GM12878 (cell line): ENCODE measurements around the gene MALRD1. TPM values are rescaled to one million over a fixed set of nuclear protein-coding genes. Genes with fewer than 3 reads are reported as not detected.

Experiments
- ATAC-seq: fragments of 200-7000 bp; cut with Tn5 transposase; 3 replicates; pipeline ENCODE4 v1.9.1; 2020; ENCODE audit warnings: mild to moderate bottlenecking, moderate library complexity
- BruUV-seq: library from RNA; stranded (reverse); fragments of 400-500 nt; replicated peaks from 2 replicates; lab custom pipeline; 2021; lab: Mats Ljungman, UMichigan
- CTCF ChIA-PET: fragments of 300-600 bp; sonication (Branson Sonifier 250); formaldehyde crosslinking; extraction: SDS; loops from one replicate; lab custom pipeline; 2021; ENCODE audit warnings: inconsistent platforms; lab: Yijun Ruan, JAX
- POLR2A ChIA-PET: fragments of 350-600 bp; formaldehyde crosslinking; extraction: SDS; loops from one replicate; lab custom pipeline; 2021; ENCODE audit warnings: inconsistent platforms; lab: Charles Lee
- RAD21 ChIA-PET: fragments of 300-600 bp; sonication (Branson Sonifier 250); formaldehyde crosslinking; loops from one replicate; lab custom pipeline; 2023; ENCODE audit warnings: antibody characterized with exemption; ENCODE audit not compliant: unreplicated experiment; lab: Charles Lee
- SMC1A ChIA-PET: fragments of 300-600 bp; sonication (Branson Sonifier 250); formaldehyde crosslinking; loops from one replicate; lab custom pipeline; 2023; ENCODE audit not compliant: unreplicated experiment, uncharacterized antibody; lab: Charles Lee
- DNase-seq: peaks from one replicate; pipeline ENCODE4 v3.0.0-alpha.2; 2011; ENCODE audit warnings: low read depth, low spot score
- FAIRE-seq: peaks from 3 replicates; lab custom pipeline; 2011; peaks lifted over from hg19 to GRCh38; lab: Jason Lieb, UNC
- H2AFZ ChIP-seq: 2 replicates; pipeline ENCODE4 v1.6.0; 2011; ENCODE audit warnings: low read depth, low read length, control low read depth; ENCODE audit not compliant: control insufficient read depth
- H3K27ac ChIP-seq: 2 replicates; pipeline ENCODE4 v1.5.1; 2011; ENCODE audit warnings: control low read depth; ENCODE audit not compliant: control insufficient read depth, insufficient read depth
- H3K27me3 ChIP-seq, 2 experiments: replicated peaks in 1 of 2; 2 replicates each; pipeline versions ENCODE4 v1.6.0 to v1.6.1; 2011; ENCODE audit warnings: low read length in 1 of 2; ENCODE audit not compliant: control insufficient read depth in 2 of 2, insufficient read depth in 2 of 2
- H3K36me3 ChIP-seq, 2 experiments: 2 replicates each; pipeline ENCODE4 v1.5.1; 2011; ENCODE audit warnings: low read length in 1 of 2; ENCODE audit not compliant: control insufficient read depth in 2 of 2, insufficient read depth in 2 of 2
- H3K4me1 ChIP-seq: 2 replicates; pipeline ENCODE4 v1.6.1; 2011; ENCODE audit warnings: mild to moderate bottlenecking, low read length, moderate library complexity, mixed read lengths; ENCODE audit not compliant: control insufficient read depth, insufficient read depth
- H3K4me2 ChIP-seq: 2 replicates; pipeline ENCODE4 v1.6.0; 2011; ENCODE audit warnings: control low read depth; ENCODE audit not compliant: control insufficient read depth, insufficient read depth
- H3K4me3 ChIP-seq: fragments of 200-600 bp; sonication (generic); 2 replicates; pipeline ENCODE4 v1.5.1; 2016
- H3K79me2 ChIP-seq: 2 replicates; pipeline ENCODE4 v1.6.0; 2011; ENCODE audit warnings: low read length; ENCODE audit not compliant: control insufficient read depth, insufficient read depth
- H3K9ac ChIP-seq: 2 replicates; pipeline ENCODE4 v1.8.0; 2011; ENCODE audit warnings: low read length, control low read depth, mixed read lengths; ENCODE audit not compliant: control insufficient read depth, insufficient read depth
- H3K9me3 ChIP-seq: replicated peaks from 3 replicates; pipeline ENCODE4 v1.5.1; 2011; ENCODE audit warnings: mild to moderate bottlenecking, low read length; ENCODE audit not compliant: control insufficient read depth, insufficient read depth
- H4K20me1 ChIP-seq: 2 replicates; pipeline ENCODE4 v1.6.0; 2011; ENCODE audit not compliant: control insufficient read depth, insufficient read depth
- ATF3 ChIP-seq: IDR thresholded peaks from 2 replicates; pipeline ENCODE4 v1.6.1; 2011; ENCODE audit warnings: low read depth, mild to moderate bottlenecking, low read length, moderate library complexity, borderline replicate concordance; ENCODE audit errors: extremely low read depth
- ATF7 ChIP-seq: fragments of 450-650 bp; IDR thresholded peaks from 2 replicates; pipeline ENCODE4 v1.6.1; 2016; ENCODE audit warnings: low read depth, mild to moderate bottlenecking
- BACH1 ChIP-seq: fragments of 450-650 bp; IDR thresholded peaks from 2 replicates; pipeline ENCODE4 v1.6.1; 2017; ENCODE audit warnings: mild to moderate bottlenecking, borderline replicate concordance
- BCL11A ChIP-seq: IDR thresholded peaks from 2 replicates; pipeline ENCODE4 v1.6.1; 2011; ENCODE audit warnings: low read depth, low read length
- BHLHE40 ChIP-seq, 2 experiments: fragments of 450-650 bp in 1 of 2; IDR thresholded peaks; 2 replicates each; pipeline ENCODE4 v1.6.1; 2011 to 2017; ENCODE audit warnings: low read depth in 2 of 2, borderline replicate concordance in 1 of 2, improper control_type of control experiment in 1 of 2, low read length in 1 of 2, mild to moderate bottlenecking in 1 of 2
- CBX3 ChIP-seq: fragments of 200-600 bp; sonication (generic); IDR thresholded peaks from 2 replicates; pipeline ENCODE4 v1.6.1; 2016; ENCODE audit warnings: low read depth, borderline replicate concordance
- EED ChIP-seq: sonication (generic); IDR thresholded peaks from 2 replicates; pipeline ENCODE4 v1.6.1; 2016; ENCODE audit warnings: antibody characterized with exemption, low read depth
- IRF4 ChIP-seq: IDR thresholded peaks from 2 replicates; pipeline ENCODE4 v1.6.1; 2011; ENCODE audit warnings: low read depth, low read length
- JUNB ChIP-seq: IDR thresholded peaks from 2 replicates; pipeline ENCODE4 v1.6.1; 2016; ENCODE audit warnings: antibody characterized with exemption, mild to moderate bottlenecking
- PML ChIP-seq: IDR thresholded peaks from 2 replicates; pipeline ENCODE4 v1.6.1; 2012; ENCODE audit warnings: low read length, inconsistent platforms
- RUNX3 ChIP-seq: IDR thresholded peaks from 2 replicates; pipeline ENCODE4 v1.6.1; 2012; ENCODE audit warnings: low read length, inconsistent platforms
- SIN3A ChIP-seq: IDR thresholded peaks from 2 replicates; pipeline ENCODE4 v1.6.1; 2012; ENCODE audit warnings: low read depth, low read length, improper control_type of control experiment
- SIX5 ChIP-seq: IDR thresholded peaks from 2 replicates; pipeline ENCODE4 v1.6.1; 2011; ENCODE audit warnings: mild to moderate bottlenecking, low read depth, low read length, moderate library complexity; ENCODE audit not compliant: severe bottlenecking
- SMAD5 ChIP-seq: IDR thresholded peaks from 2 replicates; pipeline ENCODE4 v1.6.1; 2016; ENCODE audit warnings: antibody characterized with exemption, low read depth
- STAT1 ChIP-seq: fragments of 450-650 bp; conservative IDR thresholded peaks from 2 replicates; pipeline ENCODE4 v1.6.1; 2014; ENCODE audit warnings: antibody characterized with exemption, mild to moderate bottlenecking
- ZBTB33 ChIP-seq: fragments of 450-650 bp; IDR thresholded peaks from 2 replicates; pipeline ENCODE4 v1.6.1; 2017; ENCODE audit warnings: mild to moderate bottlenecking
- ZBTB40 ChIP-seq: fragments of 450-650 bp; IDR thresholded peaks from 2 replicates; pipeline ENCODE4 v1.6.1; 2016; ENCODE audit warnings: mild to moderate bottlenecking, moderate library complexity, borderline replicate concordance
- ZNF622 ChIP-seq: fragments of 450-650 bp; IDR thresholded peaks from 2 replicates; pipeline ENCODE4 v1.6.1; 2017; ENCODE audit warnings: mild to moderate bottlenecking, inconsistent platforms
- ZZZ3 ChIP-seq: IDR thresholded peaks from 2 replicates; pipeline ENCODE4 v1.6.1; 2011; ENCODE audit warnings: low read depth; ENCODE audit not compliant: control insufficient read depth, insufficient read length
- WGBS: methylation state at CpG from one replicate; pipeline ENCODE4 v1.1.6; 2016; ENCODE audit warnings: low lambda C conversion rate; ENCODE audit not compliant: insufficient replicate concordance, insufficient coverage; ENCODE audit errors: missing lambda C conversion rate; 5-methylcytosine and 5-hydroxymethylcytosine counted together
- in situ Hi-C: fragments of 300-500 bp; cut with MboI; formaldehyde crosslinking; loops from 9 replicates; pipeline ENCODE4 v1.14.3; 2018; ENCODE audit warnings: mixed read lengths
- intact Hi-C: fragments of 100-400 bp; cut with micrococcal nuclease; formaldehyde crosslinking; loops from one replicate; pipeline ENCODE4 v1.14.2; 2022; ENCODE audit not compliant: unreplicated experiment
- polyA plus RNA-seq, 11 experiments: library from polyadenylated mRNA; depleted of rRNA in 4 of 11; unstranded in 6 of 11; stranded (reverse) in 5 of 11; fragments of >200 nt; fragmentation: Nextera tagmentation in 4 of 11; fragmentation: Illumina TruSeq in 1 of 11; extraction: Ambion mirVana in 4 of 11; extraction: Trizol in 1 of 11; gene quantifications; 1 replicate in 1 of 11; 2 replicates in 10 of 11; pipeline versions ENCODE4 v1.2.1 to v1.2.3, GENCODE V29; 2011 to 2016; ENCODE audit warnings: inconsistent platforms in 2 of 11, missing spikeins in 2 of 11, low read depth in 1 of 11
- total RNA-seq, 4 experiments: library from RNA; depleted of rRNA in 3 of 4; stranded (reverse); fragments of >200 nt in 3 of 4; fragmentation: Illumina TruSeq in 1 of 4; extraction: Trizol in 1 of 4; gene quantifications; 2 replicates each; pipeline versions ENCODE4 v1.2.1 to v1.2.3, GENCODE V29; 2013 to 2021

Gene MALRD1
- total and polyA plus RNA-seq, 10 of the 15 experiments (the other 5 are each of a cell fraction or from before 2014, with no cell fraction given): 0.12 to 6.6 (median 0.26) TPM; not detected in 2

- Histone ChIP-seq H3K9me3 (no peaks in the 10 kb centered on the region), H3K4me3 (no peak overlapping the region), H2AFZ (no peak overlapping the region), H3K9ac (no peak overlapping the region), H3K36me3 (no peaks in the 10 kb centered on the region), H3K27me3 (no peaks in the 10 kb centered on the region), H4K20me1 (no peaks in the 10 kb centered on the region), H3K4me2 (no peak overlapping the region), H3K4me1 (no peaks in the 10 kb centered on the region), H3K27ac (no peak overlapping the region), H3K79me2 (no peaks in the 10 kb centered on the region)
- WGBS: 0% methylated on average over 1 of the region's 1 CpG
- DNase-seq (no peak), ATAC-seq (no peak), FAIRE-seq (no peak)
- CTCF ChIA-PET: interaction anchor here (0.9 kb wide), 1 partner anchor 14 kb away, joined by 3 read pairs; no protein-coding TSS in a partner anchor
- intact Hi-C loops: no loop called here
- in situ Hi-C loops: no loop called here
- TF ChIP-seq ATF3: no peak
- TF ChIP-seq STAT1: no peak
- no peak for TF ChIP-seq RUNX3
- TF ChIP-seq BACH1: no peak
- no peak for TF ChIP-seq ZBTB33
- no peak for TF ChIP-seq ZNF622
- TF ChIP-seq BCL11A: no peak
- TF ChIP-seq ZBTB40: no peak
- TF ChIP-seq SMAD5: no peak
- TF ChIP-seq SIN3A: no peak
- no peak for TF ChIP-seq JUNB
- no peak for TF ChIP-seq EED
- TF ChIP-seq CBX3: no peak
- TF ChIP-seq SIX5: no peak
- no peak for TF ChIP-seq BHLHE40 (IDR thresholded peaks at IDR 0.05; ENCODE audit: borderline replicate concordance in 1 of 2, low read depth in 2 of 2, low read length in 1 of 2)
- TF ChIP-seq ATF7: no peak
- no peak for TF ChIP-seq ZZZ3
- no peak for TF ChIP-seq IRF4
- no peak for TF ChIP-seq PML
- RAD21 ChIA-PET: no interaction called here
- no TSS peak for BruUV-seq
- SMC1A ChIA-PET: interaction anchor here (0.6 to 1.9 kb wide), 2 partner anchors 9 to 17 kb away, joined by 3 to 7 read pairs; no protein-coding TSS in a partner anchor
- POLR2A ChIA-PET: no interaction called here
Measured at GRCh38 chr10:19117438-19117837, 68.8 kb downstream of the MALRD1 start.
